Progenitor cell of endocrine pancreas (in vitro differentiated cells): ENCODE measurements around the gene NDUFS6. TPM values are rescaled to one million over a fixed set of nuclear protein-coding genes. Genes with fewer than 3 reads are reported as not detected.

Experiments
- DNase-seq: peaks from one replicate; pipeline ENCODE4 v3.0.0; 2021; ENCODE audit warnings: low spot score; ENCODE audit not compliant: unreplicated experiment
- H3K27ac Mint-ChIP-seq: 2 replicates; pipeline ENCODE4 v1.8.0; 2021; ENCODE audit warnings: mild to moderate bottlenecking, moderate library complexity, mixed read lengths
- H3K27me3 Mint-ChIP-seq: 2 replicates; pipeline ENCODE4 v1.8.0; 2021; ENCODE audit warnings: mixed read lengths
- H3K36me3 Mint-ChIP-seq: 2 replicates; pipeline ENCODE4 v1.8.0; 2022; ENCODE audit warnings: mixed read lengths; ENCODE audit not compliant: insufficient read depth
- H3K4me1 Mint-ChIP-seq: 2 replicates; pipeline ENCODE4 v1.8.0; 2021; ENCODE audit warnings: low read depth, mixed read lengths
- H3K4me3 Mint-ChIP-seq: 2 replicates; pipeline ENCODE4 v1.8.0; 2021; ENCODE audit warnings: low read depth, mild to moderate bottlenecking, moderate library complexity, mixed read lengths
- H3K9me3 Mint-ChIP-seq: 2 replicates; pipeline ENCODE4 v1.8.0; 2021; ENCODE audit warnings: low read depth, mixed read lengths
- CTCF ChIP-seq: fragments of 200-600 bp; sonication (generic); IDR thresholded peaks from one replicate; pipeline ENCODE4 v1.5.0; 2021; ENCODE audit warnings: antibody characterized with exemption, mild to moderate bottlenecking; ENCODE audit not compliant: unreplicated experiment
- total RNA-seq: library from RNA; stranded (reverse); gene quantifications from 2 replicates; pipeline ENCODE4 v1.2.1, GENCODE V29; 2021

NDUFS6 gene
- total RNA-seq, 1 donor from 2014 or later, result 36.4 TPM

- Mint-ChIP-seq H3K36me3 (no peaks in the 10 kb centered on the region), H3K4me3 (no peak overlapping the region), H3K4me1 (no peaks in the 10 kb centered on the region), H3K9me3 (no peaks in the 10 kb centered on the region), H3K27ac (no peak overlapping the region), H3K27me3 (peaks cover 39% of the 10 kb centered on the region)
- TF ChIP-seq CTCF, result no peak
- DNase-seq, result no peak
These were observed 59.7 kb downstream of the NDUFS6 start for GRCh38 chr5:1860949-1861348.

- no peak for DNase-seq
- Mint-ChIP-seq H3K27ac (no peak overlapping the region), H3K4me3 (no peak overlapping the region), H3K9me3 (no peaks in the 10 kb centered on the region), H3K4me1 (no peaks in the 10 kb centered on the region), H3K36me3 (no peaks in the 10 kb centered on the region), H3K27me3 (peaks cover 63% of the 10 kb centered on the region)
- no peak for TF ChIP-seq CTCF
These were observed 63.8 kb downstream of the NDUFS6 start for GRCh38 chr5:1864896-1865440.

DNA sequence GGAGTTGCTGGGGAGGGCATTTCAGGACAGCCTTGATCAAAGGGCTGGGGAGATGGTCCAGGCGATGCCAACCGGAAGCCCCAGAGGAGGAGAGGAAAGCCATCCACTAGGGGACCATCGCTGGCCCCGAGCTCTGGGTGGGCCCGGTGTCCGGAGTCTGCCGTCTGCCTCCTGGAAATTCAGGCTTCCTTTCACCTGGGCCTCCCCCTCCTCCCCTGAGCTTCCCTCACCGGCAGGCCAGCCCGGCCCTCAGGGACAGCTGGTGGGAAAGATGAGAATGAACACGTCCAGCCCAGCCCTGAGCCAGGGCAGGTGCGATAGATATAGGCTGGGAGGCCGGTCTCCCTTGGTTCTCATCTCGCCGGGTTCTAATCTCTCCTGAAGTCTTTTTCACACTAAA is 64.3 kb downstream of the NDUFS6 start:
- Mint-ChIP-seq H3K36me3 (no peaks in the 10 kb centered on the region), H3K9me3 (no peaks in the 10 kb centered on the region), H3K27ac (no peak overlapping the region), H3K27me3 (peaks cover 63% of the 10 kb centered on the region), H3K4me3 (no peak overlapping the region), H3K4me1 (no peaks in the 10 kb centered on the region)
- no peak for TF ChIP-seq CTCF
- no peak for DNase-seq

Other genes with a start within 250 kb of the NDUFS6 start
- gene MRPL36, start 1.6 kb upstream of the NDUFS6 start, total RNA-seq, result 40.5 and 40.6 TPM in 2 replicates
- 0.17 TPM in 1 of 2 replicates, not detected in the other for gene IRX4, start 81.5 kb downstream of the NDUFS6 start, total RNA-seq